CD4-positive, alpha-beta T cell treated with Interleukin-4 for 1 hour (primary cell): ENCODE measurements around the gene ENPP7.

Source experiments
- DNase-seq, 2 donors: peaks; one replicate each; pipeline ENCODE4 v3.0.0-alpha.2; 2020 to 2022

Gene ENPP7

DNA sequence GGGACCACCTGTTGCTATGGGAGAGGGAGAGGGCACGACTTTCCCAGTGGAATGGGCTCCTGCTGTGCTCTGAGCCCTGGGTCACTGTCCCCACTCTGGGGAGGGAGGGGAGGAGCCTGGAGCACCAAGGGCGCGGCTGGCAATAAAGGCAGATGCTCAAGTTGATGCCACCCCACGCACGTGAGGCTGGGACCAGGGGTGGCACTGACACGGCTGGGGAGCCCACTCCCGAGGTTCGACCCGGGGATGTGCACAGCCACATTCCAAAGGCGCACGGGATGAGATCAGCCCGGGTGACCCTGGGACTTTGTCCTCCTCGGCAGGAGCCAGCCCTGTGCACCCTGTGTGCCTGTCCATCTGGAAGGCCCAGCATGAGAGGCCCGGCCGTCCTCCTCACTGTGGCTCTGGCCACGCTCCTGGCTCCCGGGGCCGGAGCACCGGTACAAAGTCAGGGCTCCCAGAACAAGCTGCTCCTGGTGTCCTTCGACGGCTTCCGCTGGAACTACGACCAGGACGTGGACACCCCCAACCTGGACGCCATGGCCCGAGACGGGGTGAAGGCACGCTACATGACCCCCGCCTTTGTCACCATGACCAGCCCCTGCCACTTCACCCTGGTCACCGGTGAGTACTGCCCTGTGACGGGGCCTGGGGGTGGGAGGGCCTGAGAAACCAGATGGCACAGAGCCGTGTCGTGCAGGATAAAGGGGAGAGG, at the start of gene ENPP7:
Gene ENPP7 (plus strand): TSS at position 175 of the 715 bp plus-strand sequence. CDS start 197 bp downstream, at position 372.
- DNase-seq, result no peak

GRCh38 chr17:79681101-79681621, 49.6 kb upstream of the ENPP7 start:
- no peak for DNase-seq

- no peak for DNase-seq
Observed at GRCh38 chr17:79681628-79682261, 49.0 kb upstream of the ENPP7 start.

GRCh38 chr17:79683365-79683764, 47.4 kb upstream of the ENPP7 start:
- no peak for DNase-seq

- no peak for DNase-seq
Observed at GRCh38 chr17:79684132-79684985, 46.4 kb upstream of the ENPP7 start.

DNA sequence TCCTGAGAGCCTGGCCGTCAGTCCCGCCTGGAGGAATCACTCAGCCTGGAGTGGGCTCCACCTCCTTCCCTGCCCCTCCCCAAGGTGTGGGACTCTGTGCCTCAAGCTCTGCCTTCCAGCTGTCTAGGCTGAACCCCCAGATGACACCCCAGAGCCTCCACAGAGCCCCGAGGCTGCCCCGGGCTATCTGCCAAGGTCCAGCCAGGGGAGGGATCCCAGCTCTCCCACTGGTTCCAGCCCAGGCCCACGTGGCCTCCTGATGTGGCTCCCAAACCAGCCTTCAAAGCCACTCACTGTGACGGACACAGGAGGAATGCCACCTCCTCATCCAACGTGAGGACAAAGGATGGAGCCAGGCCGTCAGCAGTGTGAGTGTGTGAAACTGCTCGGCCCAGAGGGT, 45.6 kb upstream of the ENPP7 start:
- no peak for DNase-seq

DNA sequence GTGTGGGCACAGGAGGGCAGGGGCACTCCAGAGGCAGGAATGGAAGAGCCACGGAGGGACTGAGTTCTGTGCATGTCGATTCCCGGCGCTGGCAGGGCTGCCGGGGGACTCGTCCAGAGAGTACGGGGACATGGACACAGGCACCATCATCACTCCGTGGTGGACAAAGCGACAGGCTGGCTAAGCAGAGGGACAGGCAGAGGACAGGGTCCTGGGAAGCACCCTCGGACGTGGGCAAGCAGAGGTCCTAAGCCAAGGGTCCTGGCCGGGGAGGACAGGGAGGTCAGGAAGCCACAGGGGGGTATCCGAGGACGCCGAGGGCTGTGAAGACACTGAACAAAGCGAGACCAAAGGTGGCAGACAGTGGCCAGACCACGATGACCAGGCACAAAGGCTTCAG, 44.3 kb upstream of the ENPP7 start:
- DNase-seq, result no peak

GRCh38 chr17:79690466-79690865, 40.3 kb upstream of the ENPP7 start:
- DNase-seq, result no peak

- no peak for DNase-seq
Observed at GRCh38 chr17:79690988-79691836, 39.5 kb upstream of the ENPP7 start.

DNA sequence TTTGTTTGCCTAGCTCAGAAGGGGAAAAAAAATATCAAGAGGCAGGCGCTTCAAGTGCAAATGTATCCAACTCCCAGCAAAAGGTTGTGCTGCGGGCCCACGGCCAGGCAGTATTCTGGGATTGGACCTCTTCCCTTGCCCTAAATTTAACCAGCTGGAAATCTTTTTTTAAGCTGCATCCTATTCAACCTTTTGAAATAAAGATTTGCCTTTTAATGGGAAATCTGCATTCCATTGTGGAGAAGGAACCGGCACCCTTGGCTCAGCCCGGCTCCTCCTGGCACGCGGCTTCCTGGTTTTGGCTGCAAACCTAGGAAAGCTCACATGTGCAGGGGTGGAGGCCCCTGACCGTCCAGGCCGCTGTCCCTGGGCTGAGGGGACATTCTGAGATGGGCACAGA, 38.8 kb upstream of the ENPP7 start:
- DNase-seq, result no peak

DNA sequence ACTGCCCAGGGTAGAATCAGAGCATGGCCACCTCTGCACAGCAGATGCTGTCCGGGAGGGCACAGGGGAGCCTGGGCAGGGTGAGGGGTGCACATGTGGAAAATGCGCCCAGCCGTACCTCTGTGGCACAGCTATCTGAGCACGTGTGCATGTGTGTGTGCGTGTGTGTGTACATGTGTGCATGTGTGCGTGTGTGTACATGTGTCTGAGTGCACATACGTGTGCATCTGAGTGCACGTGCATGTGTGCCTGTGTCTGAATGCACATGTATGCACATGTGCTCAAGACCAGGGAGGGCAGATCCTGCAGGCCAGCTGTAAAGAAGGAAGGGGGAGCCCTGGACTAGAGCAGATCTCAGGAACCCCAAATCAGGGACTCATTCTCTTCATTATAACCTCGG, 37.3 kb upstream of the ENPP7 start:
- no peak for DNase-seq

DNA sequence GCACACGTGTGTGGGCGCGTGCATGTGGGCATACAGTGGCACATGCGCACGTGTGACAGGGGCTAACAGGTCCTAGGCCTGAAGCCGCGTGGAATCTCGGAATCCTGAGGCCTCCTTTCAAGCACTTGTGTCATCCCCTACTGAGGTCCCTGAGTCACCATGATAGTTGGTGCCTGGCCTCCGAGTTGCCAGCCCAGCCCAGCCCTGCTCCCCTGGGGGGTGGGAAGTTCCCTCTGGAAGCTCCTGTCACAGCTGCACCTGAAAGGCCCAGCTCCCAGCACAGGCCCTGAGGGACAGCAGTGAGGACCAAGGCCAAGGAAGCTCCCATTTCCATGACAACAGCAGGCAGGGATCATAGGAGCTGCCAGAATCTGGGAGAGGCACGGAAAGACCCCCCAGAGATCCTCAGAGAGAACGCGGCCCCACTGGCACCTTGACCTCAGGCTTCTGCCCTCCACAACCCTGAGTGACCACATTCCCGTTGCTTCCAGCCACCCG, 35.4 kb upstream of the ENPP7 start:
- DNase-seq, result no peak

- DNase-seq, result no peak
Observed at GRCh38 chr17:79695797-79696609, 34.7 kb upstream of the ENPP7 start.

DNA sequence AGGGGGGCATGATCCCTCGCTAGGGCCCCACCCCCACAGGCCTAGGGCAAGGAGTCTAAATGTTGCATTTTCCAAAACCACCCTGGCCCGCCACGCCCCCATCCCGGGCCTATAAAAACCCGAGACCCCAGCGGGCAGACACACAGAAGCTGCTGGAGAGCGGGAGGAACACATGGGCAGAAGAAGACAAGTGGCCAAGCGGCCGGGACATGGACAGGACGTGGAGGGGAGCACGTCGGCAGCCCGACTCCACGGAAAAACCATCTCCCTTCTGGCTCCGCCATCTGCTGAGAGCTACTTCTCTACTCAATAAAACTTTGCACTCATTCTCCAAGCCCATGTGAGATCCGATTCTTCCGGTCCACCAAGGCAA, 34.1 kb upstream of the ENPP7 start:
- DNase-seq, result no peak

DNA sequence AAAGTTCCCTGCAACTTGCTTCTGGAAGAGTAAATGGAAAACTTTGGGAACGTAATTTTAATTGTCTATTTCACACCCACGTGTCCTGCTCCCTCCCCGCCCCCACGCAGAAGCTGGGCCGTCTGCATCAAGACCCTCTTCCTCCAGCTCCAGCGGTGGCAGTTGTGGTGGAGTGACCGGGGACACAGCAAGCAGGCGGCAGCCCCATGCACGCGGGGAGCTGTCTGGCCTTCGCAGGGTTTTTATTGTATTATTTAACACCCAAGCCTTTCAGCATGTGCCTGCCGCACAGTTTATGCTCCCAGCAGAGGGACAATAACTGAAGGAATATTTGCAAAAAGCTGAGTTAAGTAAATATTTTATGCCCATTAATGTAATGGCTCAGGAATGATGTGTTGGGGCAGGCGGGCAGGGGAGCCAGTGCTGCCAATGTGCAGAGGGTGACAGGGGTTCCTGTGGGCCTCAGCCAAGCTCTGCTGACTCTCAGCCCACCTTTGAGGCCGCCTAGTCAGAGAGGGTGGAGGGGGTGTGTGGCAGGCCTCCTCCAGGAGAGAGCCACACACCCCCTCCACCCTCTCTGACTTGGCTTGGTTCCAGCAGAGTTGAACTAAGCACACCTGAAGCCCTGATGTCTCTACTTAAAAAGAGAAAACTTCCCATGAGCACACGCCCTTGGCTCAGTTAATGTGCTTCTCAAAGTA, 32.4 kb upstream of the ENPP7 start:
- DNase-seq, result no peak

DNA sequence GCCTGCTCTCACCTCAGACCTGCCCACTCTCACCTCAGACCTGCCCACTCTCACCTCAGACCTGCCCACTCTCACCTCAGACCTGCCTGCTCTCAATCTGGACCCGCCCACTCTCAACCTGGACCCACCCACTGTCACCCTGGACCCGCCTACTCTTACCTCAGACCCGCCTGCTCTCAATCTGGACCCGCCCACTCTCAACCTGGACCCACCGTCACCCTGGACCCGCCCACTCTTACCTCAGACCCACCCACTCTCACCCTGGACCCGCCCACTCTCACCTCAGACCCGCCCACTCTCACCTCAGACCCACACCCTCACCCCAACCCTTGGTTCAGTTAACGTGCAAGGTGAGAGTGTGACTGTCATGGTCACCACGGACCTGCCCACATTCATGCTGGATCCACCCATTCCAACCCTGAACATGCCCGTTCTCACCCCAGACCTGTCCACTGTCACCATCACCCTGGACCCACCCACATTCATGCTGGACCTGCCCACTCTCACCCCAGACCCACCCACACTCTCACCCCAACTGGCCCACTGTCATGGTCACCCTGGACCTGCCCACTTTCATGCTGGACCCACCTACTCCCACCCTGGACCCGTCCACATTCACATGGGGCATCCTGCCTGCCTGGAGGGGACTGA, 31.2 kb upstream of the ENPP7 start:
- DNase-seq, result no peak

GRCh38 chr17:79700592-79700991, 30.2 kb upstream of the ENPP7 start:
- DNase-seq, result no peak

GRCh38 chr17:79702034-79702433, 28.7 kb upstream of the ENPP7 start:
- no peak for DNase-seq

- no peak for DNase-seq
Observed at GRCh38 chr17:79702550-79703236, 28.1 kb upstream of the ENPP7 start.

- no peak for DNase-seq
Observed at GRCh38 chr17:79704691-79705090, 26.1 kb upstream of the ENPP7 start.
